ENCODE results near the gene MACROH2A2. TPM values are rescaled to one million over a fixed set of nuclear protein-coding genes. Genes with fewer than 3 reads are reported as not detected.

Gene MACROH2A2
- total and polyA plus RNA-seq, 2 of the 13 experiments (the other 11 are each of a cell fraction or from before 2014, with no cell fraction given), result 9.8 to 43.1 TPM

DNA sequence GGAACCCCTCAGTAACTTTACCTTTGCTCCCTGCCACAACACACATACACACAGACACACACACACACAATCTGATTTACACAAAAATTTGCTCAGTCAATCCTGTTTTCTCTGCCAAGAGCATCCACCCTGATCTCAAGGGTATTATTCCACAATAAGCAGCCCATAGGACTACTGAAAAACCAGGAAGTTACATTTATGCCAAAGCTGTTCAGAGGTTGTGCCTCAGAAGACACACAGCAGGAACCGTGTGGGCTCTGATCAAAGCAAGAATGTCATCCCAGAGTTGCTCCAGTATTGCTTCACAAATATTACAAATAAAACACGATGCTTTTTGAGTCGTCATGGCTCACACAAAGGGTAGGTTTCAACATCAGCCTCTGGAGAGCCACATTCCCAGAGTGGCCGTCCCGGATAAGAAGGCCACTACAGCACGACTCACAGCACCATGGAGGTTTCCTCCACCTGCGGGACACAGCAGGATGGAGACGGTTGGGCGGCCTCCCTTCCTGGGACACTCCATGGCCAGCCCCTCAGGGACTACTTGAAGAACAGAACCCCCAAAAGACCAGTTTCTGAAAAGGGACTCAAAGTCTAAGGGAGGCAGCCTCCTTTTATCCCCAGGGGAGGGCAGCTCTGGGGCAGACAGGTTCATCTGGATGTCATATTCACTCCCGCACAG lies 78.4 kb downstream of the MACROH2A2 start (continued):
- TF ChIP-seq NR1H2 (CRISPR knock-in tag; IDR thresholded peaks at IDR 0.05; ENCODE audit: borderline replicate concordance, low read depth), result no peak
- TF ChIP-seq REPIN1 (CRISPR knock-in tag; IDR thresholded peaks at IDR 0.05; ENCODE audit: borderline replicate concordance, low read depth), result 0 out of 2 replicates have a peak, but pooled peaks have one; percentile 12
- TF ChIP-seq, protein P1, sequence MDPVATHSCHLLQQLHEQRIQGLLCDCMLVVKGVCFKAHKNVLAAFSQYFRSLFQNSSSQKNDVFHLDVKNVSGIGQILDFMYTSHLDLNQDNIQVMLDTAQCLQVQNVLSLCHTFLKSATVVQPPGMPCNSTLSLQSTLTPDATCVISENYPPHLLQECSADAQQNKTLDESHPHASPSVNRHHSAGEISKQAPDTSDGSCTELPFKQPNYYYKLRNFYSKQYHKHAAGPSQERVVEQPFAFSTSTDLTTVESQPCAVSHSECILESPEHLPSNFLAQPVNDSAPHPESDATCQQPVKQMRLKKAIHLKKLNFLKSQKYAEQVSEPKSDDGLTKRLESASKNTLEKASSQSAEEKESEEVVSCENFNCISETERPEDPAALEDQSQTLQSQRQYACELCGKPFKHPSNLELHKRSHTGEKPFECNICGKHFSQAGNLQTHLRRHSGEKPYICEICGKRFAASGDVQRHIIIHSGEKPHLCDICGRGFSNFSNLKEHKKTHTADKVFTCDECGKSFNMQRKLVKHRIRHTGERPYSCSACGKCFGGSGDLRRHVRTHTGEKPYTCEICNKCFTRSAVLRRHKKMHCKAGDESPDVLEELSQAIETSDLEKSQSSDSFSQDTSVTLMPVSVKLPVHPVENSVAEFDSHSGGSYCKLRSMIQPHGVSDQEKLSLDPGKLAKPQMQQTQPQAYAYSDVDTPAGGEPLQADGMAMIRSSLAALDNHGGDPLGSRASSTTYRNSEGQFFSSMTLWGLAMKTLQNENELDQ (CRISPR knock-in tag; IDR thresholded peaks at IDR 0.05; ENCODE audit: borderline replicate concordance), result no peak
- 0 out of 2 replicates have a peak, but pooled peaks have one; percentile 21 for TF ChIP-seq KLF6 (CRISPR knock-in tag; IDR thresholded peaks at IDR 0.05)
- TF ChIP-seq ZKSCAN8 (CRISPR knock-in tag; IDR thresholded peaks at IDR 0.05; ENCODE audit: borderline replicate concordance), result 0 out of 2 replicates have a peak, but pooled peaks have one; percentile 17
- TF ChIP-seq, protein P2, sequence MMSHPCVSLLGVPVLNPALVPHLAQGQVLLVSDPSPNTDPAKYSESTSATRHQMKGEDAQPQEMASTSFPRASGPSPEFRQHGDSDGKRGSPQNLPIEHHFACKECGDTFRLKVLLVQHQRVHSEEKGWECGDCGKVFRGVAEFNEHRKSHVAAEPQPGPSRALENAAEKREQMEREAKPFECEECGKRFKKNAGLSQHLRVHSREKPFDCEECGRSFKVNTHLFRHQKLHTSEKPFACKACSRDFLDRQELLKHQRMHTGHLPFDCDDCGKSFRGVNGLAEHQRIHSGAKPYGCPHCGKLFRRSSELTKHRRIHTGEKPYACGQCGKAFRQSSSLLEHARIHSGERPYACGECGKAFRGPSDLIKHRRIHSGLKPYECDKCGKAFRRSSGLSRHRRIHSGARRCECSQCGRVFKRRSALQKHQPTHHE (CRISPR knock-in tag; IDR thresholded peaks at IDR 0.05; ENCODE audit: borderline replicate concordance), result no peak
- 0 out of 2 replicates have a peak, but pooled peaks have one; percentile 28 for TF ChIP-seq TARDBP (CRISPR knock-in tag; IDR thresholded peaks at IDR 0.05)
- 0 out of 2 replicates have a peak, but pooled peaks have one; percentile 32 for TF ChIP-seq ZNF263 (CRISPR knock-in tag; IDR thresholded peaks at IDR 0.05)
- TF ChIP-seq ZNF501 (CRISPR knock-in tag; IDR thresholded peaks at IDR 0.05), result no peak
- peak; percentile 76; the same call in 1 of the 2 replicates for TF ChIP-seq MED13 (CRISPR knock-in tag; IDR thresholded peaks at IDR 0.05)
- TF ChIP-seq, protein P3, sequence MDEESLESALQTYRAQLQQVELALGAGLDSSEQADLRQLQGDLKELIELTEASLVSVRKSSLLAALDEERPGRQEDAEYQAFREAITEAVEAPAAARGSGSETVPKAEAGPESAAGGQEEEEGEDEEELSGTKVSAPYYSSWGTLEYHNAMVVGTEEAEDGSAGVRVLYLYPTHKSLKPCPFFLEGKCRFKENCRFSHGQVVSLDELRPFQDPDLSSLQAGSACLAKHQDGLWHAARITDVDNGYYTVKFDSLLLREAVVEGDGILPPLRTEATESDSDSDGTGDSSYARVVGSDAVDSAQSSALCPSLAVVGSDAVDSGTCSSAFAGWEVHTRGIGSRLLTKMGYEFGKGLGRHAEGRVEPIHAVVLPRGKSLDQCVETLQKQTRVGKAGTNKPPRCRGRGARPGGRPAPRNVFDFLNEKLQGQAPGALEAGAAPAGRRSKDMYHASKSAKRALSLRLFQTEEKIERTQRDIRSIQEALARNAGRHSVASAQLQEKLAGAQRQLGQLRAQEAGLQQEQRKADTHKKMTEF (CRISPR knock-in tag; IDR thresholded peaks at IDR 0.05), result no peak
- 0 out of 2 replicates have a peak, but pooled peaks have one; percentile 64 for TF ChIP-seq GTF3A (CRISPR knock-in tag; conservative IDR thresholded peaks at IDR 0.05)
- peak; percentile 61 for TF ChIP-seq MED1 (CRISPR knock-in tag; IDR thresholded peaks at IDR 0.05)
- 0 out of 2 replicates have a peak, but pooled peaks have one; percentile 8 for TF ChIP-seq FOXK1 (CRISPR knock-in tag; IDR thresholded peaks at IDR 0.05; ENCODE audit: borderline replicate concordance, low read depth)
- TF ChIP-seq MXD4 (CRISPR knock-in tag; IDR thresholded peaks at IDR 0.05), result 0 out of 2 replicates have a peak, but pooled peaks have one; percentile 43
- 0 out of 2 replicates have a peak, but pooled peaks have one; percentile 38 for TF ChIP-seq MIER3 (CRISPR knock-in tag; IDR thresholded peaks at IDR 0.05; ENCODE audit: borderline replicate concordance)
- TF ChIP-seq ZNF670 (CRISPR knock-in tag; IDR thresholded peaks at IDR 0.05; ENCODE audit: borderline replicate concordance), result no peak
- no peak for TF ChIP-seq ZKSCAN5 (CRISPR knock-in tag; IDR thresholded peaks at IDR 0.05)
- TF ChIP-seq SYNCRIP (IDR thresholded peaks at IDR 0.05; ENCODE audit: insufficient read depth, low read depth, low read length), result no peak
- TF ChIP-seq, protein P4, sequence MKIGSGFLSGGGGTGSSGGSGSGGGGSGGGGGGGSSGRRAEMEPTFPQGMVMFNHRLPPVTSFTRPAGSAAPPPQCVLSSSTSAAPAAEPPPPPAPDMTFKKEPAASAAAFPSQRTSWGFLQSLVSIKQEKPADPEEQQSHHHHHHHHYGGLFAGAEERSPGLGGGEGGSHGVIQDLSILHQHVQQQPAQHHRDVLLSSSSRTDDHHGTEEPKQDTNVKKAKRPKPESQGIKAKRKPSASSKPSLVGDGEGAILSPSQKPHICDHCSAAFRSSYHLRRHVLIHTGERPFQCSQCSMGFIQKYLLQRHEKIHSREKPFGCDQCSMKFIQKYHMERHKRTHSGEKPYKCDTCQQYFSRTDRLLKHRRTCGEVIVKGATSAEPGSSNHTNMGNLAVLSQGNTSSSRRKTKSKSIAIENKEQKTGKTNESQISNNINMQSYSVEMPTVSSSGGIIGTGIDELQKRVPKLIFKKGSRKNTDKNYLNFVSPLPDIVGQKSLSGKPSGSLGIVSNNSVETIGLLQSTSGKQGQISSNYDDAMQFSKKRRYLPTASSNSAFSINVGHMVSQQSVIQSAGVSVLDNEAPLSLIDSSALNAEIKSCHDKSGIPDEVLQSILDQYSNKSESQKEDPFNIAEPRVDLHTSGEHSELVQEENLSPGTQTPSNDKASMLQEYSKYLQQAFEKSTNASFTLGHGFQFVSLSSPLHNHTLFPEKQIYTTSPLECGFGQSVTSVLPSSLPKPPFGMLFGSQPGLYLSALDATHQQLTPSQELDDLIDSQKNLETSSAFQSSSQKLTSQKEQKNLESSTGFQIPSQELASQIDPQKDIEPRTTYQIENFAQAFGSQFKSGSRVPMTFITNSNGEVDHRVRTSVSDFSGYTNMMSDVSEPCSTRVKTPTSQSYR (CRISPR knock-in tag; IDR thresholded peaks at IDR 0.05; ENCODE audit: borderline replicate concordance), result peak; percentile 11; the same call in 1 of the 2 replicates
- peak; percentile 31; the same call in 1 of the 2 replicates for TF ChIP-seq DR1 (CRISPR knock-in tag; IDR thresholded peaks at IDR 0.05)
- TF ChIP-seq SOX5 (CRISPR knock-in tag; IDR thresholded peaks at IDR 0.05; ENCODE audit: borderline replicate concordance), result peak; percentile 63
